ENCODE data around the gene OAT.
A peak's percentile ranks its signal among the peaks of the same experiment; 100 is the strongest.
"Not testable (repeated sequence)": the region's sequence is repeated elsewhere in the genome, so short reads cannot be mapped to it uniquely, and the experiment has no call there.

OAT gene

DNA sequence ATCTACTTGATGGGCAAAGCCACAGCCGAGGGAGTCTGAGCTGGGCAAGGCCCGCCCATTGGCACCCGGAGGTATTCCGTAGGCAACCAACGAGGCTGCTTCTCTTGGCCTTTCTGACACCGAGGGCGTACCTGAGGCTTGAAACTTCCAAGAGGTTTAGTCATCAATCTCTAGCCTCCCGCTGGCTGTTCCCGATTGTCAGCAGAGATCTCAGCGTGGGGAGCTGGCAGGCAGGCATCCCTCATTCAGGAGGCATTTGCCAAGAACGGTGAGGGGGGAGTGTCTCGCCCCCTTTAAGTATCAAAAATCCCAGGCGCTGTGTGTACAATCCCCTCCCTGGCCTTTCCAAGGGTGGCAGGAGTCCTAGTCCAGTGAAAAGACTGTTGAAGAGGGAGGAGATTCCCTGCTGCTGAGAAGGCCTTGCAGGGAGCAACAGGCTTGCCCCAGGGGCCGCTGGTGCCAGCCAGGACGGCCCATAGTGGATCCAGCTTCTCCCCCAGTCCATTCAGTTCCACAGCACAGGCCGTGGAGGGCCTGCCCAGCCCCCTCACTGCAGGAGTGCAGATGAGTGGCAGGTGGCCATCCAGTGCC is 39.7 kb downstream of the OAT start:
- peak; percentile 17 for DNase-seq (ENCODE audit: low spot score)

DNA sequence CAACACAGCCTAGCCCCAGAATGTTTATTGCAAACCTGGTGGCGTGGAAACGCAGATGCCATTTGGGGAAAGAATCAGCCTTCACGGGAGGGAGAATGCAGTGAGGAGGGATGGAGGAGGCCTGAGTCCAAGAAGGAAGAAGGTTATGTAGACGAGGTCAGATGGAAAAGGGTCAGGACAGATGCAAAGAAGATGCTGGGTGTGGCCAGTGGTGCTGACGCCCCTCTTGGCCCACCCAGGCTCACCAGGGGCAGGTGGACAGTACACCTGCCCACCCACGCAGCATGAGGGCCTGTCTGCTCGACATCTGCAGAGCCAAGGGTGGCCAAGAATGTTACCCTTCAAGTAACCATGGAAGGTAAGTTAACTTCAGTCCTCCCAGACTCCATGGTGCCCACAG is 40.5 kb downstream of the OAT start:
- DNase-seq (ENCODE audit: low spot score), result no peak

DNA sequence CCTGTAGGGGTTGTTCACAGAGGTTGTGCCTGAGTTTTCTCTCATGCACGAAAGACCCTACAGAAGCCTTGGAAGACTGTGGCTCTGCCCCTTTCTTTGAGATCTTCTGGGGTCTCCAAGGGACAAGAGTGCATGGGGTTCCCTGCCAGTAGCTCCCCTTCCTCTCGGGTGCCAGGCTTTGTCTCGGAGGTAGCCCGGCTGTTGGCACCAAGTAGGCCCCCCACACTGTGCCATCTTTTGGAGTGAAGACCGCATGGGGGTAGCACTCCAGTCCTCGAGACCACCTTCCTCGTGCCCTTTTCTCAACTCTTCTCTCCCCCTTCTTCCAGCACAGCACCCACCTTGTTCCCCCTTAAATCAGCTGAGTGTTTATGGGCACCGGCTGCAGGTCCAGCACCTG is 41.6 kb downstream of the OAT start:
- DNase-seq (ENCODE audit: low spot score), result no peak

DNA sequence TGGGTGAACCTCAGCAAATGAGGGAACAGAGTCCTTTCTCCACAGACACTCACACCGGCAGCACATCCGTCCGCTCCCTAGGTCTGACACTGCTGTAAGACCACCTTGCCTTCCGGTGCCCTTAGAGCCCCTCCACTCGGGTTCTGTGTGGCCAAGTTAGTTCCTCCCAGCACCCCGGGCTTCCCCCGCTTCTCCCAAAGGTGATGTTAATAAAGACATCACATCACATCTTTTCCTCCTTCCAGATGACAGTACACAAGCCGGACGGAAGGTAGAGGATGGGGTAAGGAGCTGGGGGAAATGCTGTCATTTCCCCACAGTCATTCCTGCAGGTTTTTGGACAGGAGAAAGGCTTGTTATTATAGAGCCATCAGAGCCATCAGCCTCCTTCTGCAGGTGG is 42.3 kb downstream of the OAT start:
- DNase-seq (ENCODE audit: low spot score), result no peak

DNA sequence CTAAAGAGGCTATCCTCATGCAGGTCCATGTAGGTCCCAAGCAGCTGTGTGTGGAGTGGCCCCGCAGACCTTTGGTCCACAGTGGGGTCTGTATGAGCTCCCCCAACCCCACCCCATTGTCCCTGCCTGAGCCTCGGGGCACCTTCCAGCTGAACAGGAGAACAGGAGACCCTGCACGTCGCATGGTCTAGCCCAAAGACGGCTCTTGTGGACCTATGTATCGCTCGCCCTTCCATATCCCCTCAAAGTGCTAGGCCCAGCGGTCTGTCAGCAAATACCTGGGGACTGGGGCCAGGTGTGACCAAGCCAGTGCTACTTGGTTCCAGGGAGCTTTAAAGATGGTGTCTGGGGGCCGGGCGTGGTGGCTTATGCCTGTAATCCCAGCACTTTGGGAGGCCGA is 43.0 kb downstream of the OAT start:
- no peak for DNase-seq (ENCODE audit: low spot score)

DNA sequence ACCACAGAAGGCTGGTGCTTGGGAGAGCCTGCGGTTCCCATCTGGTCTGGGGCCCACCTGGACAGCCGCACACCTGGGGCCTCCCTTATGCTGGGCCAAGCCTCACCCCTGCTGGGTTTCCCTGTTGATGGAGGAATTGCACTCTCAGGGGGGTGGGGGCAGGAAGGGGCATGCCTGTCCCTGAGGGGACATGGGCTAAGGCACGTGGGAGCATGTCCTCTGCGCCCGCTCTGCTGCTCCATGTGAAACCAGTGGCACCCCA is 43.4 kb downstream of the OAT start:
- no peak for DNase-seq (ENCODE audit: low spot score)

DNA sequence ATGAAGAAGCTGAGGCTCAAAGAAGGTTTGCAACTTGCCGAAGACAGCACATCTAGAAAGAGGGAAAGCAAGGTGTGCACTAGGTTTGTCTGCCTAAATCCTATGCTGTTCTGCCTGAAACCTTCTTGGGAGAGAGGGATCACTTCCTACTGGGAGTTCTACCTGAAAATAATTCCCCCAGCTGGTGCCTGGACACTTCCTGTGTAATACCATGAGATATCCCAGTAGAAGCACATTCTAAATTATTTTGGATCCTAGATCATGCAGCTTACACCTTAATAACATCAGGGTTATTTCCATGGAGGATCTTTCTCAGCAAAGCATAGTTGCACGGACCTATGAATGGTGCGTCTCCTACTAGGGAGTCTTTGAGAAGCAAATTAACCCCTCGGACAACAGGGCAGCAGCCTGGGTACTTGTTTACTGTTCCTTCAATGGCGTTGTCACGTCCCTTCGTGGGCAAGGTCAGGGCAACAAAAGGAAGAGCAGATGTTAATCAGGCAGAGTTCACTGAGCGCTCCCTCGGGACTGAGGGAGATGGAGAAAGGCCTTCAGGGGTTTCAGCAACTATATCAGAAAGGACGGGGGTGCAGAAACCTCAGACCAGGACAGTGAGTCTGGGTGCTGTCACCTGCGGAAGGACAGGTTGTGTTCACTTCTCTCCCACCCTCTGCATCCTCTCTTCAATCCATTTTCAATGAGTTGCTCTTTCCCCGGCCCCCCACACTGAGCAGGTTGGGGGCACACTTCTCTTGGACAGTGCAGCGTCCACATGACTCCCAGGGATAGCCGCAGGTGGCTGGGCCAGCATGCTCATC is 44.0 kb downstream of the OAT start:
- no peak for DNase-seq (ENCODE audit: low spot score)

DNA sequence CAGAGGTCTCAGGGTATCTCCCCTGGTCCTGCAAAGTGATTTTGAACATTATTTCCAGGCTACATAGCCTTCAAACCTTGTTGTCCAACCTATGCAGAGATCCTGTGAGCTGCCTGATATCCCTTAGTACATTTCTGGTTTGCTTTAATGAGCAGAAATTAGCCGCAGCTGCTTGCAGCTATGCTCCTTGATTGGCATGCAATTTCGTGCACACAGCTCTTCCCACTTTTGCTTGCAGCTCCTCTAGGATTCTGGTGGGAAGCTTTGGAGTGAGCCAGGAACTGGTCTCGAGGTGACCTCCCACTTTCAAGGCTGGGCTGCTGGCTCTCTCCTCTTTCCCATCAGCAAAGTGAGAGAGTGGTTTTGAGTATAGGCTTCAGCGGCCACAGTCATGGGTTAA is 45.8 kb downstream of the OAT start:
- no peak for DNase-seq (ENCODE audit: low spot score)

DNA sequence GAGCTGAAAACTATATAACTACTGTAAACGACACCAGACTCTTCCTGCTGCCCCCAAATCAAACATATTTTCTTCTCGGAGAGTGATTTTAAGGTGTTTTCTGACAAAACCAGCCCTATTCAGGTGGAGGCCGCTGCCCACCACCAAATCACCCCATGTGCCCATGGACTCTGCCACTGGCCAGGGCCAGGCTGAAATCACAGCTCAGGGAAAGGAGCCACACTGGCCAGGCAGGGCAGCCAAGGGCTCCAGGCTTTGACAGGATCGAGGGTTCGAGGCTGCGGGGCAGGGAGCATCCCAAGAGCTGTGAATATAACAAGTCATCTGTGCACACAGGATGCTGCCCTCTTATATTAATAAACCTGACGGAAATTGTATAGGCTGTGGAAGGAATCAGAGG is 48.3 kb downstream of the OAT start:
- no peak for DNase-seq (ENCODE audit: low spot score)

DNA sequence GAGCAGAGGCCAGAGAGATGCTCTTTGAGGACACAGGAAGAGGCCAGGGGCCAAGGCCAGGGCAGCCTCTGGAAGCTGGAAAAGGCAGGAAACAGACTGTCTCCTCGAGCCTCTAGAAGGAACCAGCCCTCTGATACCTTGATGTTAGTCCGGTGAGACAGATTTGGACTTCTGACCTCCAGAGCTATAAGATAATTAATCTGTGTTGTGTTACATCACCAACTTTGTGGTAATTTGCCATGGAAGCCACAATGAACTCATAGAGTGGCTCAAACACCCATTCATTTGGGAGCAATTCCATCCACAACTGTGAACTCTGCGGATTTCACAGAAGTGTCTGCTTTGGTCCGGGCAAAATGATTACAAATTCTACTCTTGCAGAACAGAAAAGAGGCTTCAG is 48.7 kb downstream of the OAT start:
- DNase-seq (ENCODE audit: low spot score), result no peak

DNA sequence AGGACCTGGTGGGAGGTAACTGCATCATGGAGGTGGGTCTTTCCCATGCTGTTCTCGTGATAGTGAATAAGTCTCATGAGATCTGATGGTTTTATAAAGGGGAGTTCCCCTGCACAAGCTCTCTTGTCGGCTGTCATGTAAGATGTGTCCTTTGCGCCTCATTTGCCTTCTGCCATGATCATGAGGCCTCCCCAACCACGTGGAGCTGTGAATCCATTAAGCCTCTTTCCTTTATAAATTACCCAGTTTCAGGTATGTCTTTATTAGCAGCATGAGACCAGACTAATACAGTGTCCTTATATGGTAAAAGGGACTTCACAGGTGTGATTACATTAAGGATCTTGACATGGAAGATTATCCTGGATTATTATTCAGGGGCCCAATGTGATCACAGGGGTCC is 49.2 kb downstream of the OAT start:
- DNase-seq (ENCODE audit: low spot score), result not testable (repeated sequence)

DNA sequence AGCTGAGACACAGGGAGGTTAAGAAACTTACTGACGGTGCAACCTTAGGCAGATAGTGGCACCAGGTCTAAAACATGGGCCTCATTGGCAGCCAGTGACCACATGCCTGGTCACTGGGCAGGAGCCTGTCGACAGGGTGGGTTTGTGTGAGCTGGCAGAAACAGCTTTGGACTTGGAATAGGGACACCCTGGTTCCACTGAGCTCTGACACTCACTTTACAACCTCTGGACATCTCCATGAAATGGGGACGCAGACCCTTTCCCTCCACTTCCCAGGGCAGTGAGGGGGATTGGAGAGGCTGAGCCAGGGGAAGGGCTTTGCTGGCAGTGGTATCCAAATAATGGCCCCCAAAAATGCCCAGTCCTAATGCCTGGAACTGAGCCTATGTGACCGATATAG is 49.7 kb downstream of the OAT start:
- no peak for DNase-seq (ENCODE audit: low spot score)

DNA sequence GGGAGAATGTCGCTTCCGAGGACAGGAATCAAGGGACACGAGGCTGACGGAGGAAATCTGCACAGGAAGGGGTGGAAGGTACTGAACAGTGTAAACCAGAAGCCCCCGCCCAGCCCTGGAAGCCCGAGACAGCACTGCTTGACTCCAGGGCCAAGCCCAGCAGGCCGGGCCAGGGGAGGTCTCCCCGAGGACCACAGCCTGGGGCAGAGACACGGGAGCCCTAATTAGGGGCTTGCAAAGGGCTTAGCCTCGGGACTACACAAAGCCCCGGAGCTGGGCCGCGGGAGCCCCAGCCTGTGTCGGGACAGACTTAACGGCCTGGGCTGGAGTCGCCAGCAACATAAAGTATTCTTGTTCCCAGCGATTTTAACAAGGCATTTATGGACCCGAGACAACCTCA is 50.8 kb downstream of the OAT start:
- no peak for DNase-seq (ENCODE audit: low spot score)

DNA sequence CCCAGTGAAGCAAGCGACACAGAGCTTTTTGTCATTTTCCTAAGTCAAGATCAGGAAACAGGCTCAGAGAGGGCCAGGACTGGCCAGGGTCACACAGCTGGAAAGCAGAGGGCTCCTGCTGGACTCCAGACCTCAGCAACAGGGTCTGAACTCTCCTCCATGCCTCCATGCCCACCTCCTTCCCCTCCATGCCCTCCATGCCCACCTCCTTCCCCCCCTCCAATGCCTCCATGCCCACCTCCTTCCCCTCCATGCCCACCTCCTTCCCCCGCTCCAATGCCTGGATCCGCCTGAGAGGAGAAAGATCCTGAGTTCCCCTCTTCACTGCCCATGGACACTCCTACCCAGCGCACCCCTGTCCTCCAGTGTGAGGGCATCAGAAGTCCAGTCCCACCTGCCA is 51.3 kb downstream of the OAT start:
- no peak for DNase-seq (ENCODE audit: low spot score)

DNA sequence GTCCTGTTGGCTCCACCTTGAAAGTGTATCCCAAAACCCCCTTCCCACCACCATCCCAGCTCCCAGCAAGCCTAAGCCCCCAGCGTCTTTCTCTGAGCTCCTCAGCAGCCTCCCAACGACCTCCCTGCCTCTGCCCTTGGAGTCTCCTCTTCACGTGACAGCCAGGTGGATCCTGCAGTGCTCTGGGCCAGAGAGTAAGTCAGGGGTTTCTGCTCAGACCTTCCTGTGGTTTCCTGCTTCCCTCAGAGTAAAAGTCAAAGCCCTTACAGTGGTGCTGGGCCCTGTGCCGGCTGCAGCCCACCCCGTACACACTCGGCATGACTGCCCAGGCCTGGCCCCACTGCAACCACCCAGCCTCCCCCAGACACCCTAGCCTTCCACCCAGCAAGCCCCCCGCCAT is 51.9 kb downstream of the OAT start:
- DNase-seq (ENCODE audit: low spot score), result no peak

DNA sequence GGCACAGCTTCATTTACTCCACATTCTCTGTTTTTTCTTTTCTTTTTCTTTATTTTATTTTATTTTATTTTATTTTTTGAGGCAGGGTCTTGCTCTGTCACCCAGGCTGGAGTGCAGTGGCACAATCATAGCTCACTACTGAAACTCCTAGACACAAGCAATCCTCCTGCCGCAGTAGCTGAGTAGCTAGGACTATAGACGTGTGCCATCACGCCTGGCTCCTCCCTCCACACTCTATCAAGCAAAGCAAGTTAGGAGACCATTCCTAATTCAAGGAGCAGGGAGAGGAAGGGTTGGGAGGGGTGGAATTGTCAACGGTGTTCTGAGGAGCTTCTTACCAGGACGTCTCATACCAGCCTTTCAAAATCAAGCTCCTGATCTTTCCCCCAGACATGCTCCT is 52.4 kb downstream of the OAT start:
- DNase-seq (ENCODE audit: low spot score), result no peak

DNA sequence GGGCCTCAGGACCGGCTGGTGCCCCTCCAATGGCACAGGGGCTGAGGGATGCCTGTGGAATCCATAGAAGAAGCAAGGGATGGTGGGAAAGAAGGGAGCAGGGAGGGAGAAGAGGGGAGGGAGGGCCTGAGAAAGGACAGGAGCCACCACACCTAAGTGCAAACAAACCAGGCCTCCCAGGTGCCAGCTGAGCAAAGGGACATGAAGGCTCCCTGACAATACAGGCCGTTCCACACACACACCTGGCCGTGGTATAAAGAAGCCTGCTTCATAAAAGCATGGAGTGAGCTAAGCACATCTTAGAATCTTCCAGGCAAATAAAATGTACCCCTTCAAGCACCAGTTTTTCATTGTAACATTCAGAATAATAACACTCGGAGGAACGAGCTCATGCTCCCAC is 54.0 kb downstream of the OAT start:
- DNase-seq (ENCODE audit: low spot score), result no peak

DNA sequence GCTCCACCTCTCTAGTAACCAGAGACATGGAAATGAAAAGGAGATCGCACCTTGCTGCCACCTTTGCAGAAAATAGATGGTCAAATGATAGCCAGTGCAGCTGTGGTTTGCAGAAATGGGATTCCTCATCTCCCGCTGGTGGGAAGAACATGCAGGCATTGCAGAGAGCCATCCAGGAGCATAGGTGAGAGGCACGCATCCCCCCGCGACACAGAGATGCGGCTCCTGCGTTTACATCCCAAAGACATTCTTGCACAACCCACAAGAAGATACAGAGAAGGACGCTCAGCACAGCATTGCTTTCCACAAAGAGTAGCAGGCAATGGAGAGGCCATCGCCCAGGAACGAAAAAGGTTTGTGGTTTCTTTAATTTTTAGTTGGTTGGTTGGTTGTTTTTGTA is 56.2 kb downstream of the OAT start:
- no peak for DNase-seq (ENCODE audit: low spot score)

DNA sequence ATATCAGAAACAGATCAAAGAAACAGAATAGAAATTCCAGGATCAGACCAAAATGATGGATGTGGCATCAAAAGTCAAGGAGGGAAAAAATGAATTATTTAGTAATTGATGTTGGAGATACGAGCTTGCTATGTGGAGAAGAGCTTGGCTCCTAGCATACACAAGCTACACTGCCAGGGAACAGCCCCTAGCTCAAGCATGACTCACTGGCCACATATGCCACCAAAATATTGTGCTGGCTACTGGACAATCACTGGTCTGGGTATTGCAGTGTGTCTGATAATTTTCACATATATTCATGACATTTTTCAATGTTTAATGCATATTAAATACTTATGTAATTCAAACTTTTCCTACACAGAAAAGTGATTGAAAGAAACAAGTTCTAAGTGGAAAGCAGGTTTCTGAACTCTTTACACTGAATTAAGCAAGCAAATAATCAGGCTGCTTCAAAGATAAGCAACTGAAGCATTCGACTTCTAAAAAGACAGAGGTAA is 59.3 kb downstream of the OAT start:
- DNase-seq (ENCODE audit: low spot score), result no peak

DNA sequence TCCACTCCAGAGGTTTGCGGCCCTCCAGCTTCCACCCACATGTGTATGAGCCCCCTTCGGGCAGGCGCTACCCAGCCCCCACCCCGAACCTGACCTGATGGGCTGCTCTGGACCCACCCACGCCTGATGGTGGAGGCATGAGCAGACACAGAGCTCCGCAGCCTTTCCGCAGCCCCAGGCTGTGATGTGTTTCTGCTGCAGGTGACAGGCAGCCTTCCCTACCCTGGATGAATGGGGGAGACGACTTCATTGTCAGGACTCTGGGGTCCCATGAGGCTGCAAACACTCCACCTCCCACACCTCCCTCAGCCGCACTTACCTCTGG is 61.2 kb downstream of the OAT start:
- no peak for DNase-seq (ENCODE audit: low spot score)

DNA sequence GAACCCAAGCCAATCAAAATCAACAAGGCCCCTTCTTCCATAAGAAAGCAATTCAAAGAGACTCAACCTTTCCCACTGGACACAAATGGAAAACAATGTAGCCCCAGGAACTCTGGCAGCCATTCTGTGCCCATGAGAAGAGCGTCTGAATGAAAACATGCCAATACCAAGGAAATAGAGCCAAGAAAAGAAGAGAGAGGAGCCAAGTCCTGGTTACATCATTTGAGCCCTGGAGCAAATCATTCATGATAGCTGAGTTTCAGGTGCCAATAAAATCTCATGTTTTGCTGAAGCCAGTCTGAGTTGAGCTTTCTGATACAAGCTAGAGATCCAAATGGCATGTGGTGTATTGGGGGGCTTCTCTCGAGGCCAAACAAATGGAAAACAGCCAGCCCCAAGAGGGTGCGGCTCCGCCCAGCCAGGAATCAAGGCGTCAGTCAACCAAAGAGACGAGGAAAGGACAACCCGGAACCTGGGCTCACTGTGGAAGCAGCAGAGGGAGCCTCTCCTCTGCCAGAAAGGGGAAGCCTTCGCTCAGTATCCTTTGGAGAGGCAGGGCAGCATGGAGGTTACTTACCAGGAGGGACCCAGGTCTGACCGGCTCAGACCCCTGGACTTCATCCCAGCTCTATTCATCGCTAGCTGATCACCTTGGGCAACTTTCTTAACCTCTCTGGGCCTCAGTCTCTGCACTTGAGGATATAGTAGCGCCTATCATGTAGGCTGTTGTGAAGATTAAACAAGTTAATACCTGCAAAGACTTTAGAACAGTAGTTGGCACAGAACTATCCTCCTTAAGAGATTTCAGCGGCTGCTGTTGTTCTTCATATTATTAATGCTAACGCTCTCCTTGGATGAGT is 61.8 kb downstream of the OAT start:
- DNase-seq (ENCODE audit: low spot score), result no peak

DNA sequence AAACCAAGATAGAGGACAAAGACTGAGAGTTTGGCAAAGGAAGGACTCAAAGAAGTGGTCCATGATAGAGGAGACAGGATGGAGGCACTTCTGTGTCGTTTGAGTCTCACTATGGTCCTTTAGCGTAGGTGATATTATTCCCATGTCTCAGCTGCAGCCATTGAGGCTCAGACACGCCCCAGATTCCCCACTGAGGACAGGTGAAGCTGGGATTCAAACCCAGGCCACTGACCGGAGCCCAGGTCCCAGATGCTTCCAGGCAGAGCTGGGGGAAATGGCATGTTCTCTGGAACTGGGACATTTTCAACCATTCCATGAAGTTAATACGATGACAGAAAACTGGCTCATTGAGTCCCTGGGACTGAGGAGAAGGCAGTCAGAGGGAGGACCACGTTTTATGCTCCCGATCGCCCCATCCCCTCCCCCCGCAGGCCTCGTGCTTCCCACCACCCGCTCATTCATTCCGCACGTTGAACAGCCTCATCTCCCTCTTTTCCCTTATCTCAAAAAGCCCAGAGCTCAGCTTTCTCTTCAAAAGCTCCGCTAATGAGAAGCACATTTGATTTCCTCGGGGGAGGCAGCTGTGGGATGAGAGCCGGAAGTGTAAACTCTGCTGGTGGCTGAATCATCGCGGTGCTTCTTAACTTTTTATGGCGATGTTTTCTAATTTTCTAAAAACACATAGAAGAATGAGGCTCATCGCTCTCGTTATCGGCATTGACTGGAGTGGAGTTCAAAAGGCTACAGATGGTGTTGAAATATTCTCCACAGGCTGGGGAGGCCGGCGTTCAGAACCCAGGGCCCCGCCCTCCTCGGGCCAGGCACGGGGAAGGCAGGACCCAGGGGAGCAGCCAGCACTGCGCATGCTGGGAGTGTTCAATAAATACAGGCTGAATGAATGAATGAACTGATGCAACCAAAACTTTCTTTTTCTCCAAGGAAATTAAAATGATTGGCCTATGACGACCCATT is 64.0 kb downstream of the OAT start:
- DNase-seq (ENCODE audit: low spot score), result no peak
